EH (cell line): ENCODE results near the gene RIPPLY3.

Experiments used
- DNase-seq: peaks from one replicate; pipeline ENCODE4 v3.0.0-alpha.2; 2015; ENCODE audit warnings: low read depth

The RIPPLY3 gene

DNA sequence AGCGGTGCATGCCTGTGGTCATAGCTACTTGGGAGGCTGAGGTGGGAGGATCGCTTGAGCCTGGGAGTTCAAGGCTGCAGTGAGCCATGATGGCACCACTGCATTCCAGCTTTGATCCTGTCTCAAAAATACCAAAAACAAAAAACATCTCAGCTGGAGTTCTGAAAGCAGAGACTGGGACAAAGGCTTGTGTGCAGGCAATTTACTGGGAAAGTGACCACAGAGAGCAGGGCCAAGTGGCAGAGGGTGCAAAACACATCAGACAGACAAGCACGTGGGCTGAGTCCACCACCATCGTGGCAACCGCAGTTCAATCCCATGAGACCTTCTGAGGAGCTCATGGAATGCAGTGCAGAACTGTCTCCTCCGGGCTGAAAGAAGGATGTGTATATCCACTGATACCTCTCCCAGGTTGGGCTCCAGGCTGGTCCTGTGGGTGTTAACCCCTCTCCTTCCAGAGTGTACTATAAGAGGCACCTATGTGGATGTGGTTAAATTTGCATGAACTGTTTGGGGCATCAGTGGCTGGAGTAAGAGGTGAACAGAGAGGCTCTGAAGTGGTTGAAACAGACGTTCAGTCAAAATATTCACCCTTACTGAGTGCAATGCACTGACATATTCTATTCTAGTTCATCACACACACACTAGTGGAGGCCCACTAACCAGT lies 55.6 kb downstream of the RIPPLY3 start:
- DNase-seq = no peak

DNA sequence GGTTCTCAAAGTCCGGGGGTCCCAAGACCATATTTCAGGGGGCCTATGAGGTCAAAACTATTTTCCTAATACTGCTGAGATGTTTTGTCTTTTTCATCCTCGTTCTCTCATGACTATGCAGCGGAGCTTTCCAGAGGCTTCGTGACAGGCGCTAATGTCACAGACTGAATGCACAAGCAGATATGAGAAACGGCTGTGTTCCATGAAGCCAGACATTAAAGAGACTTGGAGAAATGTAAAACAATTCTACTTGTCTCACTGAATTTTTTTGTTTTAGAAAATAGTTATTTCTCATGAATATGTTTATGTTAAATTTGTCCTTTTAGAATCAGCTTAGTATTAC lies 56.1 kb downstream of the RIPPLY3 start:
- DNase-seq = no peak

DNA sequence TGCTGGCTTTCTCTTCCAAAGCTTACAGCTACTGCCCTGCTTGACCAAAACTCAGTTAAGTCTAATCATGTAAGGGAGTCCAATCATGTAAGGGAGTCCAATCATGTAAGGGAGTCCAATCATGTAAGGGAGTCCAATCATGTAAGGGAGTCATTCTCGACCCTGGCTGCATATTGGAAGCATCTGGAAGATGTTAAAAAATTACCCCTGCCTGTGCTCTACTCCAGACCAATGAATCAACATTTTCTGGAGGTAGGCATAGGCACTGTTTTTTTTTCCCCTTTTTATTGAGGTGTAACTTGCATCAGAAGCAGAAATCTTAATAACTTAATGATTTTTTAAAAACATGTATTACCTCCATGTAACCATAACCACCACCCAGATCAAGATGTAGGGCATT lies 56.9 kb downstream of the RIPPLY3 start:
- no peak for DNase-seq

DNA sequence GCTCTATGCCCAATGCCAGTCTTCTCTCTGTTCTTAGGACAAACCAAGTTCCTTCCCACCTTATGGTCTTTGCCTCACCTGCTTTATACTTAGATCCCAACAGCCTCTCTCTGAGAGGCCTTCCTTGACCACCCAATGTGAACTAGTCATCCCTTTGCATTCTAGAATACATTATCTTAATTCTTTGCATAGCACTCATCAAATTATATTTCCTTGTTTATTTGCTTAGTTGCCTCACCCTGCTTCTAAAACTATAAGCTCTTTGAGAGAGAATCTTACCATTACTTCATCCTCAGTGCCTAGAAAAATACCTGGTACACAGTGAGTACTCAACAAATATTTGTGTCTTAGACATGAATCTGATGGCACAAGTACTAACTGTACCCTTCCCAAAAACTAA lies 58.3 kb downstream of the RIPPLY3 start:
- peak; percentile 59 for DNase-seq

DNA sequence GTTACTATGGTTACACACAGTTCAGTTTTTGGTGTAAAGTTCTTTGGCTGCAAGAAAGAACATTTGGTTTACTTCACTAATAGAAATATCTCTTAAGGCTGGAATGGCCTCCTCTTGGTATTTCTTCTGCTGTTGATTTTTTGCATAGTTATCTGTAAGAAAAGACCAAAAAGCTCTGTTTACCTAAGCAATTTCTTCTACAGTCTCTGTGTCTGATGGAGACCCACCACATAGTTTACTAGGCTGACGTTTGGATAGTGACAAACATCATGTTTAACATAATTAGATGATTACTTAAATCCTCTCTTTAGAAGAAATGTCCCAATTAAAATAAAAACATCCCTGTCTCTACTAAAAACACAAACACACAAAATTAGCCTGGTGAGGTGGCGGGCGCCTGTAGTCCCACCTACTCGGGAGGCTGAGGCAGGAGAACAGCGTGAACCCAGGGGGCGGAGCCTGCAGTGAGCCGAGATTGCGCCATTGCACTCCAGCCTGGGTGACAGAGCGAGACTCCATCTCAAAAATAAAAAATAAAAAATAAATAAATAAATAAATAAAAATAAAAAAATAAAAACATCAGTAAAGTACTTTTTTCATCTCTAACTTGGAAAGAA lies 59.2 kb downstream of the RIPPLY3 start:
- DNase-seq = peak; percentile 7
